Measurements from ENCODE around the gene FSTL3.

FSTL3 gene

GRCh38 chr19:646779-647565, 29.2 kb upstream of the FSTL3 start:
- no peak for DNase-seq (ENCODE audit: low read depth)
- H3K4me3 ChIP-seq (ENCODE audit: low read depth, low read length), result no peak overlapping the region
- no peak for TF ChIP-seq CTCF (IDR thresholded peaks at IDR 0.05; ENCODE audit: control insufficient read depth, extremely low read depth, insufficient read depth)

GRCh38 chr19:647566-648284, 28.5 kb upstream of the FSTL3 start:
- DNase-seq (ENCODE audit: low read depth), result no peak
- no peak overlapping the region for H3K4me3 ChIP-seq (ENCODE audit: low read depth, low read length)
- no peak for TF ChIP-seq CTCF (IDR thresholded peaks at IDR 0.05; ENCODE audit: control insufficient read depth, extremely low read depth, insufficient read depth)

GRCh38 chr19:648305-648704, 27.9 kb upstream of the FSTL3 start:
- H3K4me3 ChIP-seq (ENCODE audit: low read depth, low read length), result no peak overlapping the region
- no peak for TF ChIP-seq CTCF (IDR thresholded peaks at IDR 0.05; ENCODE audit: control insufficient read depth, extremely low read depth, insufficient read depth)
- DNase-seq (ENCODE audit: low read depth), result no peak

- H3K4me3 ChIP-seq (ENCODE audit: low read depth, low read length), result no peak overlapping the region
- TF ChIP-seq CTCF (IDR thresholded peaks at IDR 0.05; ENCODE audit: control insufficient read depth, extremely low read depth, insufficient read depth), result no peak
- no peak for DNase-seq (ENCODE audit: low read depth)
These were observed 27.0 kb upstream of the FSTL3 start for GRCh38 chr19:648904-649801.

GRCh38 chr19:650121-650520, 26.1 kb upstream of the FSTL3 start:
- no peak for DNase-seq (ENCODE audit: low read depth)
- no peak for TF ChIP-seq CTCF (IDR thresholded peaks at IDR 0.05; ENCODE audit: control insufficient read depth, extremely low read depth, insufficient read depth)
- H3K4me3 ChIP-seq (ENCODE audit: low read depth, low read length), result no peak overlapping the region

GRCh38 chr19:651114-651818, 24.9 kb upstream of the FSTL3 start:
- no peak for TF ChIP-seq CTCF (IDR thresholded peaks at IDR 0.05; ENCODE audit: control insufficient read depth, extremely low read depth, insufficient read depth)
- no peak overlapping the region for H3K4me3 ChIP-seq (ENCODE audit: low read depth, low read length)
- no peak for DNase-seq (ENCODE audit: low read depth)

Data from LNCaP clone FGC (cell line).